K562 (cell line): ENCODE results near the gene TM7SF2. TPM values are rescaled to one million over a fixed set of nuclear protein-coding genes. Genes with fewer than 3 reads are reported as not detected.

Experiments
- EGR1 ChIP-seq: fragments of 450-650 bp; conservative IDR thresholded peaks from 2 replicates; pipeline ENCODE4 v1.6.1; 2017; ENCODE audit warnings: mild to moderate bottlenecking
- GABPB2 ChIP-seq: fragments of 250-450 bp; sonication (Bioruptor Pico); conservative IDR thresholded peaks from 2 replicates; pipeline ENCODE4 v1.5.1; 2021; ENCODE audit warnings: mild to moderate bottlenecking
- KHSRP ChIP-seq: fragments of 450-650 bp; IDR thresholded peaks from 2 replicates; pipeline ENCODE4 v1.6.1; 2017
- KLF6 ChIP-seq: fragments of 250-450 bp; sonication (Bioruptor Pico); IDR thresholded peaks from 2 replicates; pipeline ENCODE4 v1.4.0; 2020; ENCODE audit warnings: mild to moderate bottlenecking, moderate library complexity, borderline replicate concordance
- MEIS2 ChIP-seq: fragments of 450-650 bp; IDR thresholded peaks from 2 replicates; pipeline ENCODE4 v1.6.1; 2014; ENCODE audit warnings: mild to moderate bottlenecking; ENCODE audit not compliant: partially characterized antibody
- NCOA4 ChIP-seq: fragments of 450-650 bp; IDR thresholded peaks from 2 replicates; pipeline ENCODE4 v1.6.1; 2018; ENCODE audit warnings: mild to moderate bottlenecking; ENCODE audit not compliant: partially characterized antibody
- RAD21 ChIP-seq, 2 experiments: fragments of 250-450 bp in 1 of 2; fragments of 450-650 bp in 1 of 2; sonication (Bioruptor Pico) in 1 of 2; formaldehyde crosslinking in 1 of 2; IDR thresholded peaks in 1 of 2; conservative IDR thresholded peaks in 1 of 2; 2 replicates each; pipeline versions ENCODE4 v1.4.0 to v1.8.0; 2020 to 2022; ENCODE audit warnings: mild to moderate bottlenecking in 2 of 2, moderate library complexity in 1 of 2
- SREBF2 ChIP-seq: sonication (generic); formaldehyde crosslinking; IDR thresholded peaks from 2 replicates; pipeline ENCODE4 v1.4.0; 2020; ENCODE audit warnings: mild to moderate bottlenecking, missing genetic modification reagents
- TAF15 ChIP-seq: fragments of 200-400 bp; formaldehyde crosslinking; IDR thresholded peaks from 2 replicates; pipeline ENCODE4 v1.6.1; 2017; ENCODE audit warnings: mild to moderate bottlenecking, low read depth, low read length, moderate library complexity
- TCF7 ChIP-seq: sonication (generic); IDR thresholded peaks from 2 replicates; pipeline ENCODE4 v1.6.1; 2016; ENCODE audit warnings: antibody characterized with exemption, borderline replicate concordance
- polyA plus RNA-seq, 8 experiments: library from polyadenylated mRNA; depleted of rRNA in 4 of 8; stranded (reverse) in 5 of 8; unstranded in 3 of 8; fragments of >200 nt; fragmentation: Nextera tagmentation in 2 of 8; fragmentation: Illumina TruSeq in 1 of 8; extraction: Ambion mirVana in 2 of 8; extraction: Trizol in 1 of 8; gene quantifications; 2 replicates each; pipeline versions ENCODE4 v1.2.1 to v1.2.3, GENCODE V29; 2011 to 2014; ENCODE audit warnings: inconsistent platforms in 1 of 8, missing spikeins in 1 of 8
- total RNA-seq, 7 experiments: library from RNA; depleted of rRNA in 6 of 7; stranded (reverse); fragments of >200 nt in 6 of 7; fragmentation: Illumina TruSeq in 2 of 7; extraction: Trizol in 2 of 7; gene quantifications; 2 replicates each; pipeline versions ENCODE4 v1.2.1 to v1.2.3, GENCODE V29; 2011 to 2021; ENCODE audit warnings: low replicate concordance in 1 of 7
- TF ChIP-seq, protein P1 (sequence below): fragments of 250-450 bp; sonication (Bioruptor Pico); IDR thresholded peaks from 2 replicates; pipeline ENCODE4 v1.4.0; 2020
- TF ChIP-seq, protein P2 (sequence below): fragments of 450-650 bp; formaldehyde crosslinking; IDR thresholded peaks from 2 replicates; pipeline ENCODE4 v1.4.0; 2020; ENCODE audit warnings: mild to moderate bottlenecking, mixed read lengths
- TF ChIP-seq, protein P3 (sequence below), 2 experiments: fragments of 450-650 bp in 1 of 2; IDR thresholded peaks; 2 replicates each; pipeline ENCODE4 v1.6.1; 2011 to 2017; ENCODE audit warnings: low read depth in 2 of 2, antibody characterized with exemption in 1 of 2, borderline replicate concordance in 1 of 2, low read length in 1 of 2, mild to moderate bottlenecking in 1 of 2, mixed read lengths in 1 of 2; ENCODE audit not compliant: control insufficient read depth in 1 of 2
- TF ChIP-seq, protein P4 (sequence below): sonication (generic); formaldehyde crosslinking; IDR thresholded peaks from 2 replicates; pipeline ENCODE4 v1.8.1; 2023; ENCODE audit warnings: mild to moderate bottlenecking, missing genetic modification reagents

Gene TM7SF2
- total and polyA plus RNA-seq, 9 of the 15 experiments (the other 6 are each of a cell fraction or from before 2014, with no cell fraction given): 1.2 to 22.0 (median 14.3) TPM

DNA sequence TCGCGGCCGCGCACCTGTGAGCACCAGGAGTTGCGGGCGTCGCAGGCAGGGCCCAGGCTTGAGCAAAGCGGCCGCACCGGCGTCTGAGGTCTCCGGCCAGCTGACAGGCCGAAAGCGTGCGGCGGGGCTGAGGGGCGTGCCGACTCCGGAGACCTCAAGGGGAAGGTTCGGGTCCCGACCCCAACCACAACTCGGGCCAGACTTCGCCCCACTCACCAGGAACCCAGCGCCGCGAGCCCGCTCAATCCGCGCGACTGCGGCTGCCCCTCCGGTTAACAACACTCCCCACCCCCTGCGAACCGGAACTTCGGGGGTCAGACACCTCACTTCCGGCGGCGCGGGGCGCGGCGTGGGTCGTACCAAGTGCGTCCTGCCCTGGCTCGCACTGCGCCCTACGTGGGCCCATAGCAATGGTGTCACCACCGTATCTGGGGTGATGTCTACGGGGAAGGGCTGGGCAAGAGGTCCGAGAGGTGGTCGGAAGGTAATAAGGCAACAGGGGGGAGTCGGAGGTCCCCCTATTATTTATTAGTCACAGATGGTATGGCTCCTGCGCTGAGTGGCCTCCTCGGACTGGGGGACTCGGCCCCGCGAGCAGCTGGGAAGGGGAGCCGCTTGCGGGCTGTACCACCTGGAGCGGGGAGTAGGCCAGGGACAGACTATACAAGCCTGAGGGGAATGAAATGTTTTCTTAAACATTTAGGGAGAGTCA, 22.7 kb downstream of the TM7SF2 start, which contains the start of gene SYVN1 (continued):
- TF ChIP-seq, protein P1, sequence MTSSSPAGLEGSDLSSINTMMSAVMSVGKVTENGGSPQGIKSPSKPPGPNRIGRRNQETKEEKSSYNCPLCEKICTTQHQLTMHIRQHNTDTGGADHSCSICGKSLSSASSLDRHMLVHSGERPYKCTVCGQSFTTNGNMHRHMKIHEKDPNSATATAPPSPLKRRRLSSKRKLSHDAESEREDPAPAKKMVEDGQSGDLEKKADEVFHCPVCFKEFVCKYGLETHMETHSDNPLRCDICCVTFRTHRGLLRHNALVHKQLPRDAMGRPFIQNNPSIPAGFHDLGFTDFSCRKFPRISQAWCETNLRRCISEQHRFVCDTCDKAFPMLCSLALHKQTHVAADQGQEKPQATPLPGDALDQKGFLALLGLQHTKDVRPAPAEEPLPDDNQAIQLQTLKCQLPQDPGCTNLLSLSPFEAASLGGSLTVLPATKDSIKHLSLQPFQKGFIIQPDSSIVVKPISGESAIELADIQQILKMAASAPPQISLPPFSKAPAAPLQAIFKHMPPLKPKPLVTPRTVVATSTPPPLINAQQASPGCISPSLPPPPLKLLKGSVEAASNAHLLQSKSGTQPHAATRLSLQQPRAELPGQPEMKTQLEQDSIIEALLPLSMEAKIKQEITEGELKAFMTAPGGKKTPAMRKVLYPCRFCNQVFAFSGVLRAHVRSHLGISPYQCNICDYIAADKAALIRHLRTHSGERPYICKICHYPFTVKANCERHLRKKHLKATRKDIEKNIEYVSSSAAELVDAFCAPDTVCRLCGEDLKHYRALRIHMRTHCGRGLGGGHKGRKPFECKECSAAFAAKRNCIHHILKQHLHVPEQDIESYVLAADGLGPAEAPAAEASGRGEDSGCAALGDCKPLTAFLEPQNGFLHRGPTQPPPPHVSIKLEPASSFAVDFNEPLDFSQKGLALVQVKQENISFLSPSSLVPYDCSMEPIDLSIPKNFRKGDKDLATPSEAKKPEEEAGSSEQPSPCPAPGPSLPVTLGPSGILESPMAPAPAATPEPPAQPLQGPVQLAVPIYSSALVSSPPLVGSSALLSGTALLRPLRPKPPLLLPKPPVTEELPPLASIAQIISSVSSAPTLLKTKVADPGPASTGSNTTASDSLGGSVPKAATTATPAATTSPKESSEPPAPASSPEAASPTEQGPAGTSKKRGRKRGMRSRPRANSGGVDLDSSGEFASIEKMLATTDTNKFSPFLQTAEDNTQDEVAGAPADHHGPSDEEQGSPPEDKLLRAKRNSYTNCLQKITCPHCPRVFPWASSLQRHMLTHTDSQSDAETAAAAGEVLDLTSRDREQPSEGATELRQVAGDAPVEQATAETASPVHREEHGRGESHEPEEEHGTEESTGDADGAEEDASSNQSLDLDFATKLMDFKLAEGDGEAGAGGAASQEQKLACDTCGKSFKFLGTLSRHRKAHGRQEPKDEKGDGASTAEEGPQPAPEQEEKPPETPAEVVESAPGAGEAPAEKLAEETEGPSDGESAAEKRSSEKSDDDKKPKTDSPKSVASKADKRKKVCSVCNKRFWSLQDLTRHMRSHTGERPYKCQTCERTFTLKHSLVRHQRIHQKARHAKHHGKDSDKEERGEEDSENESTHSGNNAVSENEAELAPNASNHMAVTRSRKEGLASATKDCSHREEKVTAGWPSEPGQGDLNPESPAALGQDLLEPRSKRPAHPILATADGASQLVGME (CRISPR knock-in tag): no peak
- TF ChIP-seq SREBF2 (CRISPR knock-in tag): no peak
- no peak for TF ChIP-seq EGR1
- no peak for TF ChIP-seq TAF15
- 0 out of 2 replicates have a peak, but pooled peaks have one; percentile 3 for TF ChIP-seq TCF7
- TF ChIP-seq KHSRP: no peak
- TF ChIP-seq, protein P2, sequence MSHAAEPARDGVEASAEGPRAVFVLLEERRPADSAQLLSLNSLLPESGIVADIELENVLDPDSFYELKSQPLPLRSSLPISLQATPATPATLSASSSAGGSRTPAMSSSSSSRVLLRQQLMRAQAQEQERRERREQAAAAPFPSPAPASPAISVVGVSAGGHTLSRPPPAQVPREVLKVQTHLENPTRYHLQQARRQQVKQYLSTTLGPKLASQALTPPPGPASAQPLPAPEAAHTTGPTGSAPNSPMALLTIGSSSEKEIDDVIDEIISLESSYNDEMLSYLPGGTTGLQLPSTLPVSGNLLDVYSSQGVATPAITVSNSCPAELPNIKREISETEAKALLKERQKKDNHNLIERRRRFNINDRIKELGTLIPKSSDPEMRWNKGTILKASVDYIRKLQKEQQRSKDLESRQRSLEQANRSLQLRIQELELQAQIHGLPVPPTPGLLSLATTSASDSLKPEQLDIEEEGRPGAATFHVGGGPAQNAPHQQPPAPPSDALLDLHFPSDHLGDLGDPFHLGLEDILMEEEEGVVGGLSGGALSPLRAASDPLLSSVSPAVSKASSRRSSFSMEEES (CRISPR knock-in tag): no peak
- no peak for TF ChIP-seq MEIS2
- peak; percentile 24; a peak in 2 of 4 replicates for TF ChIP-seq RAD21 (CRISPR knock-in tag; conservative IDR thresholded peaks at IDR 0.05 in 1 of 2, IDR thresholded peaks at IDR 0.05 in 1 of 2)
- TF ChIP-seq, protein P3, sequence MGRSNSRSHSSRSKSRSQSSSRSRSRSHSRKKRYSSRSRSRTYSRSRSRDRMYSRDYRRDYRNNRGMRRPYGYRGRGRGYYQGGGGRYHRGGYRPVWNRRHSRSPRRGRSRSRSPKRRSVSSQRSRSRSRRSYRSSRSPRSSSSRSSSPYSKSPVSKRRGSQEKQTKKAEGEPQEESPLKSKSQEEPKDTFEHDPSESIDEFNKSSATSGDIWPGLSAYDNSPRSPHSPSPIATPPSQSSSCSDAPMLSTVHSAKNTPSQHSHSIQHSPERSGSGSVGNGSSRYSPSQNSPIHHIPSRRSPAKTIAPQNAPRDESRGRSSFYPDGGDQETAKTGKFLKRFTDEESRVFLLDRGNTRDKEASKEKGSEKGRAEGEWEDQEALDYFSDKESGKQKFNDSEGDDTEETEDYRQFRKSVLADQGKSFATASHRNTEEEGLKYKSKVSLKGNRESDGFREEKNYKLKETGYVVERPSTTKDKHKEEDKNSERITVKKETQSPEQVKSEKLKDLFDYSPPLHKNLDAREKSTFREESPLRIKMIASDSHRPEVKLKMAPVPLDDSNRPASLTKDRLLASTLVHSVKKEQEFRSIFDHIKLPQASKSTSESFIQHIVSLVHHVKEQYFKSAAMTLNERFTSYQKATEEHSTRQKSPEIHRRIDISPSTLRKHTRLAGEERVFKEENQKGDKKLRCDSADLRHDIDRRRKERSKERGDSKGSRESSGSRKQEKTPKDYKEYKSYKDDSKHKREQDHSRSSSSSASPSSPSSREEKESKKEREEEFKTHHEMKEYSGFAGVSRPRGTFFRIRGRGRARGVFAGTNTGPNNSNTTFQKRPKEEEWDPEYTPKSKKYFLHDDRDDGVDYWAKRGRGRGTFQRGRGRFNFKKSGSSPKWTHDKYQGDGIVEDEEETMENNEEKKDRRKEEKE (IDR thresholded peaks at IDR 0.05; ENCODE audit: borderline replicate concordance in 1 of 2, control insufficient read depth in 1 of 2, low read depth in 2 of 2, low read length in 1 of 2): peak in 1 of 2 experiments; percentile 94; a peak in 2 of 4 replicates
- TF ChIP-seq GABPB2 (CRISPR knock-in tag): no peak
- peak; percentile 86; the same call in 1 of the 2 replicates for TF ChIP-seq KLF6 (CRISPR knock-in tag)
- TF ChIP-seq, protein P4, sequence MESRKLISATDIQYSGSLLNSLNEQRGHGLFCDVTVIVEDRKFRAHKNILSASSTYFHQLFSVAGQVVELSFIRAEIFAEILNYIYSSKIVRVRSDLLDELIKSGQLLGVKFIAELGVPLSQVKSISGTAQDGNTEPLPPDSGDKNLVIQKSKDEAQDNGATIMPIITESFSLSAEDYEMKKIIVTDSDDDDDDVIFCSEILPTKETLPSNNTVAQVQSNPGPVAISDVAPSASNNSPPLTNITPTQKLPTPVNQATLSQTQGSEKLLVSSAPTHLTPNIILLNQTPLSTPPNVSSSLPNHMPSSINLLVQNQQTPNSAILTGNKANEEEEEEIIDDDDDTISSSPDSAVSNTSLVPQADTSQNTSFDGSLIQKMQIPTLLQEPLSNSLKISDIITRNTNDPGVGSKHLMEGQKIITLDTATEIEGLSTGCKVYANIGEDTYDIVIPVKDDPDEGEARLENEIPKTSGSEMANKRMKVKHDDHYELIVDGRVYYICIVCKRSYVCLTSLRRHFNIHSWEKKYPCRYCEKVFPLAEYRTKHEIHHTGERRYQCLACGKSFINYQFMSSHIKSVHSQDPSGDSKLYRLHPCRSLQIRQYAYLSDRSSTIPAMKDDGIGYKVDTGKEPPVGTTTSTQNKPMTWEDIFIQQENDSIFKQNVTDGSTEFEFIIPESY (CRISPR knock-in tag): peak; percentile 11; the same call in 1 of the 2 replicates
- no peak for TF ChIP-seq NCOA4
